LoVo (cell line): ENCODE measurements around the gene SYK.

Source experiments
- DNase-seq: peaks from one replicate; pipeline ENCODE4 v3.0.0-alpha.2; 2016; ENCODE audit warnings: low spot score

Gene SYK

GRCh38 chr9:90906316-90907055 is 104.9 kb downstream of the SYK start:
- no peak for DNase-seq

GRCh38 chr9:90907056-90907445 is 105.4 kb downstream of the SYK start:
- no peak for DNase-seq

GRCh38 chr9:90907790-90908189 is 106.2 kb downstream of the SYK start:
- DNase-seq, result no peak

GRCh38 chr9:90909225-90909624 is 107.6 kb downstream of the SYK start:
- DNase-seq, result no peak

- no peak for DNase-seq
These were observed 108.2 kb downstream of the SYK start for GRCh38 chr9:90909747-90910283.

- DNase-seq, result no peak
These were observed 112.6 kb downstream of the SYK start for GRCh38 chr9:90914196-90914595.

GRCh38 chr9:90914868-90915483 is 113.4 kb downstream of the SYK start:
- DNase-seq, result peak; percentile 78

- DNase-seq, result no peak
These were observed 114.1 kb downstream of the SYK start for GRCh38 chr9:90915693-90916092.

GRCh38 chr9:90916147-90916734 is 114.6 kb downstream of the SYK start:
- DNase-seq, result no peak

- DNase-seq, result no peak
These were observed 118.3 kb downstream of the SYK start for GRCh38 chr9:90919883-90920282.

GRCh38 chr9:90921104-90921503 is 119.5 kb downstream of the SYK start:
- peak; percentile 1 for DNase-seq

- DNase-seq, result no peak
These were observed 120.3 kb downstream of the SYK start for GRCh38 chr9:90921969-90922368.

GRCh38 chr9:90925581-90926257 is 124.1 kb downstream of the SYK start:
- no peak for DNase-seq

- DNase-seq, result no peak
These were observed 125.3 kb downstream of the SYK start for GRCh38 chr9:90926936-90927335.

- DNase-seq, result no peak
These were observed 125.9 kb downstream of the SYK start for GRCh38 chr9:90927496-90927895.

- DNase-seq, result no peak
These were observed 128.0 kb downstream of the SYK start for GRCh38 chr9:90929626-90930025.

- DNase-seq, result no peak
These were observed 131.8 kb downstream of the SYK start for GRCh38 chr9:90933468-90933867.

GRCh38 chr9:90939351-90939750 is 137.7 kb downstream of the SYK start:
- no peak for DNase-seq

GRCh38 chr9:90940280-90940679 is 138.7 kb downstream of the SYK start:
- DNase-seq, result no peak

GRCh38 chr9:90941661-90942060 is 140.0 kb downstream of the SYK start:
- no peak for DNase-seq

GRCh38 chr9:90942555-90942954 is 140.9 kb downstream of the SYK start:
- DNase-seq, result no peak

GRCh38 chr9:90943341-90943740 is 141.7 kb downstream of the SYK start:
- DNase-seq, result no peak

- DNase-seq, result no peak
These were observed 143.7 kb downstream of the SYK start for GRCh38 chr9:90945336-90945735.
